LNCaP clone FGC (cell line): ENCODE measurements around the gene CAPRIN1.

ENCODE experiments used
- DNase-seq: peaks from one replicate; pipeline ENCODE4 v3.0.0-alpha.2; 2011; ENCODE audit warnings: low read depth
- H3K4me3 ChIP-seq: 2 replicates; pipeline ENCODE4 v1.5.1; 2011; ENCODE audit warnings: mild to moderate bottlenecking, low read depth, low read length, control low read depth
- CTCF ChIP-seq: IDR thresholded peaks from 2 replicates; pipeline ENCODE4 v1.5.1; 2012; ENCODE audit warnings: mild to moderate bottlenecking; ENCODE audit not compliant: control insufficient read depth, insufficient read depth; ENCODE audit errors: extremely low read depth

CAPRIN1 gene

GRCh38 chr11:34114014-34114413 is 62.5 kb downstream of the CAPRIN1 start:
- no peak for DNase-seq
- TF ChIP-seq CTCF = no peak

GRCh38 chr11:34114471-34114870 is 62.9 kb downstream of the CAPRIN1 start:
- H3K4me3 ChIP-seq = no peak overlapping the region
- DNase-seq = no peak

More at GRCh38 chr11:34114014-34114413, 62.5 kb downstream of the CAPRIN1 start:
- no peak overlapping the region for H3K4me3 ChIP-seq

GRCh38 chr11:34120651-34121050 is 69.1 kb downstream of the CAPRIN1 start:
- TF ChIP-seq CTCF = no peak
- DNase-seq = no peak
- H3K4me3 ChIP-seq = no peak overlapping the region

More at GRCh38 chr11:34114471-34114870, 62.9 kb downstream of the CAPRIN1 start:
- no peak for TF ChIP-seq CTCF

- no peak for TF ChIP-seq CTCF
- no peak overlapping the region for H3K4me3 ChIP-seq
- no peak for DNase-seq
These were observed 73.5 kb downstream of the CAPRIN1 start for GRCh38 chr11:34124885-34125668.

GRCh38 chr11:34126959-34127848 is 75.7 kb downstream of the CAPRIN1 start:
- TF ChIP-seq CTCF = no peak

GRCh38 chr11:34128824-34129223 is 77.3 kb downstream of the CAPRIN1 start:
- no peak for DNase-seq
- H3K4me3 ChIP-seq = no peak overlapping the region
- no peak for TF ChIP-seq CTCF

More at GRCh38 chr11:34126959-34127848, 75.7 kb downstream of the CAPRIN1 start:
- H3K4me3 ChIP-seq = no peak overlapping the region
- DNase-seq = no peak
